H1 (cell line): ENCODE data around the gene BAHD1. TPM values are rescaled to one million over a fixed set of nuclear protein-coding genes. Genes with fewer than 3 reads are reported as not detected.

Experiments used
- CTCF ChIA-PET: fragments of 300-600 bp; sonication (Branson Sonifier 250); formaldehyde crosslinking; loops from one replicate; lab custom pipeline; 2021; ENCODE audit not compliant: partially characterized antibody; lab: Charles Lee
- POLR2A ChIA-PET: fragments of 300-600 bp; sonication (Branson Sonifier 250); formaldehyde crosslinking; loops from one replicate; lab custom pipeline; 2021; ENCODE audit warnings: inconsistent platforms; ENCODE audit not compliant: partially characterized antibody; lab: Charles Lee
- DNase-seq, 2 experiments: peaks; one replicate each; pipeline versions ENCODE4 v3.0.0 to v3.0.0-alpha.2; 2010 to 2022; ENCODE audit warnings: low spot score in 2 of 2, low read depth in 1 of 2, mixed read lengths in 1 of 2
- FAIRE-seq: peaks from 2 replicates; lab custom pipeline; 2011; peaks lifted over from hg19 to GRCh38; lab: Jason Lieb, UNC
- H2AFZ ChIP-seq: 2 replicates; pipeline ENCODE4 v1.8.1; 2012; ENCODE audit warnings: low read length, inconsistent platforms
- H2AK5ac ChIP-seq: 2 replicates; pipeline ENCODE4 v1.6.1; 2013; ENCODE audit warnings: low read depth, low read length
- H2BK120ac ChIP-seq: replicated peaks from 2 replicates; pipeline ENCODE3; 2013; ENCODE audit warnings: low read depth, low read length, inconsistent platforms
- H2BK12ac ChIP-seq: 2 replicates; pipeline ENCODE4 v1.6.1; 2013; ENCODE audit warnings: low read depth, low read length
- H2BK15ac ChIP-seq: 2 replicates; pipeline ENCODE4 v1.6.1; 2013; ENCODE audit warnings: low read length
- H2BK20ac ChIP-seq: 2 replicates; pipeline ENCODE4 v1.6.1; 2013; ENCODE audit warnings: low read length
- H2BK5ac ChIP-seq: 2 replicates; pipeline ENCODE4 v1.6.1; 2013; ENCODE audit warnings: low read depth, low read length
- H3K14ac ChIP-seq: 2 replicates; pipeline ENCODE4 v1.6.1; 2013; ENCODE audit warnings: inconsistent platforms; ENCODE audit not compliant: insufficient read length
- H3K18ac ChIP-seq: 2 replicates; pipeline ENCODE4 v1.6.1; 2013; ENCODE audit warnings: low read length; ENCODE audit errors: extremely low read depth
- H3K23ac ChIP-seq: 2 replicates; pipeline ENCODE4 v1.6.1; 2013; ENCODE audit warnings: inconsistent platforms; ENCODE audit not compliant: insufficient read length
- H3K23me2 ChIP-seq: 2 replicates; pipeline ENCODE4 v1.6.1; 2013; ENCODE audit warnings: low read depth, low read length
- H3K27ac ChIP-seq: 2 replicates; pipeline ENCODE4 v1.6.1; 2011; ENCODE audit warnings: low read depth, low read length, inconsistent platforms
- H3K27me3 ChIP-seq, 4 experiments: replicated peaks in 1 of 4; 1 replicate in 1 of 4; 2 replicates in 3 of 4; pipeline versions ENCODE4 v1.6.1 to v1.8.1; 2011 to 2013; ENCODE audit warnings: low read length in 3 of 4, mild to moderate bottlenecking in 3 of 4, inconsistent platforms in 2 of 4, mixed read lengths in 2 of 4, moderate library complexity in 1 of 4; ENCODE audit not compliant: control insufficient read depth in 3 of 4, insufficient read depth in 3 of 4; ENCODE audit errors: extremely low read depth in 1 of 4
- H3K36me3 ChIP-seq, 4 experiments: 2 replicates each; pipeline versions ENCODE4 v1.6.1 to v1.8.1; 2011 to 2013; ENCODE audit warnings: mild to moderate bottlenecking in 4 of 4, low read length in 3 of 4, moderate library complexity in 2 of 4, control low read depth in 1 of 4, inconsistent platforms in 1 of 4; ENCODE audit not compliant: insufficient read depth in 4 of 4, control insufficient read depth in 2 of 4
- H3K4ac ChIP-seq: replicated peaks from 2 replicates; pipeline ENCODE3; 2013; ENCODE audit warnings: low read length, low read depth, mixed read lengths, inconsistent platforms; ENCODE audit not compliant: insufficient read length
- H3K4me1 ChIP-seq, 4 experiments: replicated peaks in 1 of 4; 1 replicate in 1 of 4; 2 replicates in 3 of 4; pipeline versions ENCODE4 v1.6.1 to v1.8.1; 2011 to 2013; ENCODE audit warnings: low read length in 3 of 4, inconsistent platforms in 2 of 4, mixed read lengths in 1 of 4; ENCODE audit not compliant: insufficient read depth in 4 of 4, control insufficient read depth in 3 of 4
- H3K4me2 ChIP-seq, 2 experiments: 2 replicates each; pipeline versions ENCODE4 v1.6.1 to v1.8.1; 2011 to 2013; ENCODE audit warnings: low read depth in 2 of 2, low read length in 2 of 2, control low read depth in 1 of 2, inconsistent platforms in 1 of 2, mild to moderate bottlenecking in 1 of 2; ENCODE audit not compliant: insufficient read depth in 1 of 2
- H3K4me3 ChIP-seq, 4 experiments: fragments of 200-600, 300-600 bp in 1 of 4; sonication (generic), shearing (Covaris generic), sonication (Bioruptor Twin) in 1 of 4; 2 replicates each; pipeline versions ENCODE4 v1.5.1 to v1.8.1; 2011 to 2016; ENCODE audit warnings: low read length in 4 of 4, low read depth in 3 of 4, control low read depth in 2 of 4, inconsistent platforms in 2 of 4, mild to moderate bottlenecking in 2 of 4, mixed read lengths in 1 of 4, moderate library complexity in 1 of 4; ENCODE audit not compliant: insufficient read depth in 2 of 4; ENCODE audit errors: extremely low read depth in 1 of 4
- H3K56ac ChIP-seq: replicated peaks from 2 replicates; pipeline ENCODE3; 2013; ENCODE audit warnings: low read depth, mild to moderate bottlenecking, mixed read lengths, low read length, inconsistent platforms; ENCODE audit not compliant: insufficient read length
- H3K79me1 ChIP-seq: 2 replicates; pipeline ENCODE4 v1.6.1; 2013; ENCODE audit warnings: low read depth, low read length, control low read depth
- H3K79me2 ChIP-seq, 2 experiments: 2 replicates each; pipeline versions ENCODE4 v1.6.1 to v1.8.1; 2012 to 2013; ENCODE audit warnings: low read length in 2 of 2, mild to moderate bottlenecking in 2 of 2, inconsistent platforms in 1 of 2; ENCODE audit not compliant: insufficient read depth in 2 of 2, control insufficient read depth in 1 of 2
- H3K9ac ChIP-seq, 4 experiments: replicated peaks in 1 of 4; 1 replicate in 1 of 4; 2 replicates in 3 of 4; pipeline versions ENCODE4 v1.6.1 to v1.8.1; 2011 to 2013; ENCODE audit warnings: low read depth in 3 of 4, low read length in 3 of 4, control low read depth in 2 of 4, mild to moderate bottlenecking in 2 of 4, moderate library complexity in 2 of 4, inconsistent platforms in 1 of 4; ENCODE audit errors: extremely low read depth in 1 of 4
- H3K9me3 ChIP-seq, 2 experiments: 2 replicates each; pipeline versions ENCODE4 v1.6.1 to v1.8.1; 2012 to 2013; ENCODE audit warnings: mild to moderate bottlenecking in 2 of 2, moderate library complexity in 2 of 2, control low read depth in 1 of 2, inconsistent platforms in 1 of 2, low read depth in 1 of 2, low read length in 1 of 2, mixed read lengths in 1 of 2; ENCODE audit not compliant: insufficient read depth in 2 of 2
- H4K20me1 ChIP-seq, 2 experiments: replicated peaks in 1 of 2; 2 replicates each; pipeline versions ENCODE3 to v1.8.1; 2011 to 2013; ENCODE audit warnings: inconsistent platforms in 2 of 2, low read length in 2 of 2, mild to moderate bottlenecking in 1 of 2; ENCODE audit not compliant: insufficient read depth in 2 of 2, control insufficient read depth in 1 of 2
- H4K5ac ChIP-seq: 2 replicates; pipeline ENCODE4 v1.6.1; 2013; ENCODE audit warnings: low read length, low read depth, mixed read lengths, inconsistent platforms; ENCODE audit not compliant: insufficient read length
- H4K8ac ChIP-seq: 2 replicates; pipeline ENCODE4 v1.8.0; 2013; ENCODE audit warnings: mild to moderate bottlenecking, moderate library complexity, low read length, inconsistent platforms; ENCODE audit not compliant: insufficient read depth; ENCODE audit errors: extremely low read depth
- H4K91ac ChIP-seq: replicated peaks from 2 replicates; pipeline ENCODE3; 2013; ENCODE audit warnings: low read length, mixed read lengths, inconsistent platforms; ENCODE audit not compliant: insufficient read length
- ATF3 ChIP-seq: IDR thresholded peaks from 2 replicates; pipeline ENCODE4 v1.6.1; 2011; ENCODE audit warnings: low read depth, mild to moderate bottlenecking, low read length; ENCODE audit not compliant: insufficient read depth
- CEBPB ChIP-seq: IDR thresholded peaks from 2 replicates; pipeline ENCODE4 v1.6.1; 2012; ENCODE audit warnings: low read depth, low read length
- CREB1 ChIP-seq: IDR thresholded peaks from 2 replicates; pipeline ENCODE4 v1.6.1; 2012; ENCODE audit warnings: inconsistent platforms
- CTBP2 ChIP-seq: IDR thresholded peaks from 2 replicates; pipeline ENCODE4 v1.7.0; 2011; ENCODE audit warnings: borderline replicate concordance, mild to moderate bottlenecking, moderate library complexity, mixed read lengths, low read length; ENCODE audit not compliant: insufficient read depth, insufficient read length
- GABPA ChIP-seq: IDR thresholded peaks from 2 replicates; pipeline ENCODE4 v1.6.1; 2011; ENCODE audit warnings: mild to moderate bottlenecking, low read length, moderate library complexity, borderline replicate concordance; ENCODE audit not compliant: insufficient read depth
- KDM4A ChIP-seq: IDR thresholded peaks from one replicate; pipeline ENCODE4 v1.7.1; 2012; ENCODE audit warnings: low read depth, mild to moderate bottlenecking, moderate library complexity, low read length, inconsistent platforms; ENCODE audit not compliant: severe bottlenecking
- MAFK ChIP-seq: IDR thresholded peaks from 2 replicates; pipeline ENCODE4 v1.6.1; 2012; ENCODE audit warnings: low read depth, mild to moderate bottlenecking, improper control_type of control experiment, low read length
- NANOG ChIP-seq: IDR thresholded peaks from 2 replicates; pipeline ENCODE4 v1.6.1; 2011; ENCODE audit warnings: low read length, low read depth, mild to moderate bottlenecking, inconsistent platforms; ENCODE audit not compliant: insufficient read depth, poor library complexity, severe bottlenecking
- RFX5 ChIP-seq: IDR thresholded peaks from 2 replicates; pipeline ENCODE4 v1.6.1; 2011; ENCODE audit warnings: low read depth, low read length, improper control_type of control experiment, borderline replicate concordance
- SAP30 ChIP-seq: fragments of 300-600 bp; sonication (generic); IDR thresholded peaks from 2 replicates; pipeline ENCODE4 v1.7.1; 2012; ENCODE audit warnings: low read length, moderate library complexity, mild to moderate bottlenecking, inconsistent platforms; ENCODE audit not compliant: insufficient read depth, insufficient replicate concordance
- TAF1 ChIP-seq: IDR thresholded peaks from 2 replicates; pipeline ENCODE4 v1.6.1; 2011; ENCODE audit warnings: mild to moderate bottlenecking, low read depth, low read length
- YY1 ChIP-seq: IDR thresholded peaks from 2 replicates; pipeline ENCODE4 v1.6.1; 2011; ENCODE audit warnings: low read depth, mild to moderate bottlenecking, low read length
- WGBS, 2 experiments: shearing (Covaris generic) in 1 of 2; methylation state at CpG; one replicate each; pipeline versions ENCODE4 v1.1.6 to v1.1.7; 2013 to 2015; ENCODE audit warnings: low lambda C conversion rate in 2 of 2, mixed read lengths in 2 of 2, inconsistent platforms in 1 of 2, low coverage in 1 of 2, missing lambda C conversion rate in 1 of 2; ENCODE audit not compliant: insufficient replicate concordance in 2 of 2, insufficient coverage in 1 of 2, insufficient read length in 1 of 2; ENCODE audit errors: extremely low coverage in 1 of 2, missing lambda C conversion rate in 1 of 2; 5-methylcytosine and 5-hydroxymethylcytosine counted together
- polyA plus RNA-seq, 7 experiments: library from polyadenylated mRNA; depleted of rRNA in 3 of 7; stranded (reverse) in 5 of 7; unstranded in 2 of 7; fragments of >200 nt in 5 of 7; fragments of 200-250 nt in 2 of 7; gene quantifications; 1 replicate in 5 of 7; 2 replicates in 1 of 7; 4 replicates in 1 of 7; pipeline versions ENCODE4 v1.2.1 to v1.2.3, GENCODE V29; 2011 to 2013; ENCODE audit warnings: missing spikeins in 2 of 7, mixed read lengths in 2 of 7
- total RNA-seq: library from RNA; stranded (reverse); fragmentation: NEBNext Ultra II Directional; extraction: Animal tissue kit (Norgen Biotek cat#: 25700); gene quantifications from 2 replicates; pipeline ENCODE4 v1.2.1, GENCODE V29; 2021

Gene BAHD1
- total and polyA plus RNA-seq, 2 of the 8 experiments (the other 6 are each of a cell fraction or from before 2014, with no cell fraction given) = 15.0 to 38.9 TPM

DNA sequence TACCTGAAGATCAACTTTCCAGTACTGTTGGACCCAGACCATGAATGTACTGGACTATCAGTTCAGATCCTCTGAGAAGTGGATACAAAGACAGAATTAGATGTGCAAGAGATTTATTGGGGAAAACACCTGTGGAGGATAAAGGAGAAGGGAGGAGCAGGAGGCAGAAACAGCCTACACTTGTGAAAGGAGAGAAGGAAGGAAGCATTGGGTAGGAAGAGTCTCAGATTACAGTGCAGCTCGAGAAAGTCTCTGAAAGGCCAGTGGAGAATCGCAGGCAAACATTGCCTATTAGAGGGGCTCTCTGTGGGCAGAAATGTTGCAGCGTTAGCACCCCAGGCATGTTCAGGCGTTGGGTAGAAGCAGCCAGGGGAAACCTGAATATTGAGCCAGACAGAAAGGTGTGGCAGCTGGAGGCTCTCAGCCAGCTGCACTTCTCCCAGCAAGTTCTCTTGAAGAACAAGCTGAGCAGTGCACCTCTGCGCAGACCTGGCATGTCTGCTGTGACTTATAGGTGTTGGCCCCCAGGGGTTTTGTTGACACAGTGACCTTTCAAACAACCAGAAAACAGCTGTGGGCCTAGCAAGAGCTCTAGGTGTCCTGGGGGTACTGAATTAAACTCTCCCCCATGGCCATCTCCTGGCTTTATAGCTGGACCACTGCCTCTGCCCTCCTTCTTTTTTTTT is 37.0 kb downstream of the BAHD1 start:
- no peak overlapping the region for H3K56ac ChIP-seq
- H3K23ac ChIP-seq = no peak overlapping the region
- H3K79me1 ChIP-seq = no peaks in the 10 kb centered on the region
- peak overlapping the region; percentile 10; the same call in 1 of the 2 replicates for H2AFZ ChIP-seq
- H3K9ac ChIP-seq = no peak overlapping the region
- no peak overlapping the region for H3K27ac ChIP-seq
- H2BK15ac ChIP-seq = no peak overlapping the region
- no peak overlapping the region for H3K14ac ChIP-seq
- no peaks in the 10 kb centered on the region for H3K36me3 ChIP-seq
- H3K23me2 ChIP-seq = no peaks in the 10 kb centered on the region
- no peak overlapping the region for H3K4ac ChIP-seq
- no peaks in the 10 kb centered on the region for H3K79me2 ChIP-seq
- 69% methylated on average over 5 of the region's 5 CpGs; no CpG with 5 or more reads in 1 of the 2 experiments for WGBS, 2 experiments
- H2BK12ac ChIP-seq = no peak overlapping the region; the same call in 1 of the 2 replicates
- no peak overlapping the region for H2BK120ac ChIP-seq
- FAIRE-seq (no peak), DNase-seq (no peak)
- H3K4me2 ChIP-seq = no peak overlapping the region; a peak in 1 of 4 replicates
- no peaks in the 10 kb centered on the region for H4K20me1 ChIP-seq
- no peaks in the 10 kb centered on the region; a peak in 1 of 7 replicates for H3K4me1 ChIP-seq
- H3K18ac ChIP-seq = 0 out of 2 replicates have a peak overlapping the region, but pooled peaks have one; percentile 55
- H3K9me3 ChIP-seq = no peaks in the 10 kb centered on the region
- H2BK5ac ChIP-seq = peak overlapping the region; percentile 35; the same call in 1 of the 2 replicates
- H2AK5ac ChIP-seq = no peak overlapping the region
- no peak overlapping the region for H4K91ac ChIP-seq
- POLR2A ChIA-PET = no interaction called here
- CTCF ChIA-PET = interaction anchor here (0.8 to 2.6 kb wide), 6 partner anchors 10 to 57 kb away, joined by 3 to 9 read pairs (median 4); no protein-coding TSS in a partner anchor
- H4K8ac ChIP-seq = no peak overlapping the region
- no peak overlapping the region for H2BK20ac ChIP-seq
- no peak overlapping the region for H4K5ac ChIP-seq
- H3K27me3 ChIP-seq = no peaks in the 10 kb centered on the region
- no peak overlapping the region for H3K4me3 ChIP-seq
- TF ChIP-seq ATF3 = no peak
- TF ChIP-seq TAF1 = no peak
- no peak for TF ChIP-seq CREB1
- TF ChIP-seq YY1 = no peak
- TF ChIP-seq CTBP2 = no peak
- no peak for TF ChIP-seq SAP30
- TF ChIP-seq RFX5 = no peak
- TF ChIP-seq NANOG = no peak
- no peak for TF ChIP-seq CEBPB
- TF ChIP-seq MAFK = no peak
- no peak for TF ChIP-seq KDM4A
- no peak for TF ChIP-seq GABPA
